Fibroblast of villous mesenchyme (primary cell): ENCODE data around the gene PEAK1. TPM values are rescaled to one million over a fixed set of nuclear protein-coding genes. Genes with fewer than 3 reads are reported as not detected.

Experiments
- DNase-seq: peaks from one replicate; pipeline ENCODE4 v3.0.0-alpha.2; 2010; ENCODE audit warnings: low read depth
- H3K4me3 ChIP-seq: 2 replicates; pipeline ENCODE4 v1.5.1; 2011; ENCODE audit warnings: low read depth, mild to moderate bottlenecking, low read length
- total RNA-seq: library from RNA; depleted of rRNA; stranded (reverse); fragments of >200 nt; gene quantifications from 2 replicates; pipeline ENCODE4 v1.2.3, GENCODE V29; 2012
- TF ChIP-seq, protein P1 (sequence below): IDR thresholded peaks from 2 replicates; pipeline ENCODE4 v1.5.1; 2012; ENCODE audit warnings: low read depth, mild to moderate bottlenecking, low read length; ENCODE audit not compliant: insufficient read depth

PEAK1 gene
- total RNA-seq, 1 donor, result 77.3 TPM

DNA sequence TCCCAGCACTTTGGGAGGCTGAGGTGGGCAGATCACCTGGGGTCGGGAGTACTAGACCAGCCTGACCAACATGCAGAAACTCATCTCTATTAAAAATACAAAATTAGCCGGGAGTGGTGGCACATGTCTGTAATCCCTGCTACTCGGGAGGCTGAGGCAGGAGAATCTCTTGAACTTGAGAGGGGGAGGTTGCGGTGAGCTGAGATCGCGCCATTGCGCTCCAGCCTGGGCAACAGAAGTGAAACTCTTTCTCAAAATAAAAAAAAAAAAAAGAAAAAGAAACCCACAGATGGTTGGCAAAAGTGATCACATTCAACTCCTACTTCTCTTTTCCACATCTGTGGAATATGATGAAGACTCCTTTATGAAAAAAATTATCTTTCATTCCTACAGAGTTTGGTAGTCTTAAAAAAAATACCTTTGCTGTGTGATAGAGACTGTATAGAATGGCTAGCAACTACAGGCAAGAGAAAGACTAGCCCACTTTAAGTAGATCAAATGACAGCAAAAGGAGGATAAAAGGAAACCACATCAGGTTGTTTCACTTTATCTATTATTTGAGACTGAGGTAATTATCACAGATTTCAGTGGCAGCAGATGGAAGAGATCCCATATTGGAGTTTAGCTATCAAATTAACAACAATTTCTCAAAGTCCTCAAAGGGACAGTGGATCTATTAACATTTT, 176.0 kb downstream of the PEAK1 start:
- no peak overlapping the region for H3K4me3 ChIP-seq
- no peak for DNase-seq
- TF ChIP-seq, protein P1, sequence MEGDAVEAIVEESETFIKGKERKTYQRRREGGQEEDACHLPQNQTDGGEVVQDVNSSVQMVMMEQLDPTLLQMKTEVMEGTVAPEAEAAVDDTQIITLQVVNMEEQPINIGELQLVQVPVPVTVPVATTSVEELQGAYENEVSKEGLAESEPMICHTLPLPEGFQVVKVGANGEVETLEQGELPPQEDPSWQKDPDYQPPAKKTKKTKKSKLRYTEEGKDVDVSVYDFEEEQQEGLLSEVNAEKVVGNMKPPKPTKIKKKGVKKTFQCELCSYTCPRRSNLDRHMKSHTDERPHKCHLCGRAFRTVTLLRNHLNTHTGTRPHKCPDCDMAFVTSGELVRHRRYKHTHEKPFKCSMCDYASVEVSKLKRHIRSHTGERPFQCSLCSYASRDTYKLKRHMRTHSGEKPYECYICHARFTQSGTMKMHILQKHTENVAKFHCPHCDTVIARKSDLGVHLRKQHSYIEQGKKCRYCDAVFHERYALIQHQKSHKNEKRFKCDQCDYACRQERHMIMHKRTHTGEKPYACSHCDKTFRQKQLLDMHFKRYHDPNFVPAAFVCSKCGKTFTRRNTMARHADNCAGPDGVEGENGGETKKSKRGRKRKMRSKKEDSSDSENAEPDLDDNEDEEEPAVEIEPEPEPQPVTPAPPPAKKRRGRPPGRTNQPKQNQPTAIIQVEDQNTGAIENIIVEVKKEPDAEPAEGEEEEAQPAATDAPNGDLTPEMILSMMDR, result no peak

DNA sequence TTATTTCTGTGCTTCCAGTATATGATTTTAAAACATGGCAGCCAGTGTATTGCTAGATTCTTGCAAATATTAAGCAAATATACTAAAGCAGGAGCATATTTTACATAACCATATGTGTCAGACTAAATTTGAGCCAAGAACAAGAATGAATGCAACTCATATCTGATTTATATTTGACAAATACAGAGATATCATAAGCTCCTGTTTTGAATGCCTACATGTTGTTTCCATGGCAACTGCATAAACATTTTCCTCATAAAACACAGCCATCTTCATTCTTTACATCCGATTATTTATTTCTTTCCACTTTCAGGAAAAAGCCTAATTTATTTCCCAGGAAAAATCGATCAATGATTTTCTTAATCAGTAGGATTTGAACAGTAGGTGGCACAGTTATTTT, 176.8 kb downstream of the PEAK1 start:
- DNase-seq, result peak; percentile 40
- no peak overlapping the region for H3K4me3 ChIP-seq

DNA sequence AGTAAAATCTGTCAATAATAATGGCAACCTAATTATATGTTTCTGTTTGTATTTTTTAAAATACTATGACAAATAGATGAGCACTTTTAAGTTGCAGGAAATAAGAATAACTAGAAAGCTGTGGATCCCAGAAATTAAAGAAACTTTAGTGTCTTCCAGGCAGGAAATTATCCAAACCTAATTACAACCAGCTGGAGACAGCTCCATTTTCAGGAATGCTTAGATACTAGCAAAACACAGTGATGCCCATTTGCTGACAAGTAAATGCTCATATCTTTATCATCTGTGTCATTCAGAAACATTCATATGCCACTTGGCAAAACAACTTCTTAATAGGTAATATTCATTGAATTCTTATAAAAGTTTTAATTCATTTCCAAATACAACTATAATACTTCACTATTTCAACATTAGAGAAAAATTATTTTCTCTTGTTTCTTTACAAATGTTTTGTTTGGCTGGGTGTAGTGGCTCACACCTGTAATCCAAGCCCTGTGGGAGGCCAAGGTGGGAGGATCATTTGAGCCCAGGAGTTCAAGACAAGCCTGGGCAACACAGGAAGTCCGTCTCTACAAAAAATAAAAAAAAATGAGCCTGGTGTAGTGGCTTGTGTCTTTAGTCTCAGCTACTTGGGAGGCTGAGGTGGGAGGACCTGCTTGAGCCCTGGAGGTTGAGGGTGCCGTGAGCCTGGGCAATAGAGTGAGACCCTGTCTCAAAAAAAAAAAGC, 179.9 kb downstream of the PEAK1 start:
- H3K4me3 ChIP-seq, result no peak overlapping the region
- DNase-seq, result no peak
- TF ChIP-seq, protein P1, result no peak

More for the DNA sequence above, 176.8 kb downstream of the PEAK1 start:
- TF ChIP-seq, protein P1, result no peak

DNA sequence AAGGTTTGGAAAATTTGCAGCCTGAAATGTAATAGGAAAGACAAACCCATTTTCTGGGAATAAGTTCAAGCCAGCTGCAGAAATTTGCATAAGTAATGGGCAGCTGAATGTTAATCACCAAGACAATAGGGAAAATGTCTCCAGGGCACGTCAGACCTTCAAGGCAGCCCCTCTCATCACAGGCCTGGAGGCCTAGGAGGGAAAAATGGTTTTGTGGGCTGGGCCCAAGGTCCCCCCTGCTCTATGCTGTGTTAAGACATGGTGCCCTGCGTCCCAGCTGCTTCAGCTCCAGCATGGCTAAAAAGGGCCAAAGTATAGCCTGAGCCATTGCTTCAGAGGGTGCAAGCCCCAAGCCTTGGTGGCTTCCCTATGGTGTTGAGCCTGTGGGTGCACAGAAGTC, 184.3 kb downstream of the PEAK1 start:
- no peak overlapping the region for H3K4me3 ChIP-seq
- DNase-seq, result no peak
- TF ChIP-seq, protein P1, result no peak

DNA sequence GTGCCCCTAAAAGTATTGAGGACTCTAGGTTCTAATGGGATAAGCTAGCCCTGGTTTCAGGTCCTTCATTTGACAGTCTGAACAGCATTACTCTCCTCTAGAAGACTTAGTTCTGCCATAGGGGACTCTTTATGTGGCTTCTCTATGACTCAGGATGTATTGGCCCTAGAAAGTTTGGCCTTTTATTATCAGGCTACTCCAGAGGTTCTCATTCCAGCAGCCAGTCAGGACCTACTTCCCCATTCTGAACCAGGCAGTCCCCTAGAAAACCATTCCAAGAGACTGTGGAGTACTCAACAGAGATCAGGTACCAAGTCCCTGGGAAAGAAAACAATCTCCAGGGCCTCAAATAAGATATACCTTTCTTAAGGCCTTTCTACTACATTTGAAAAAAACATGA, 191.1 kb downstream of the PEAK1 start:
- no peak for DNase-seq
- no peak overlapping the region for H3K4me3 ChIP-seq
- TF ChIP-seq, protein P1, result no peak

DNA sequence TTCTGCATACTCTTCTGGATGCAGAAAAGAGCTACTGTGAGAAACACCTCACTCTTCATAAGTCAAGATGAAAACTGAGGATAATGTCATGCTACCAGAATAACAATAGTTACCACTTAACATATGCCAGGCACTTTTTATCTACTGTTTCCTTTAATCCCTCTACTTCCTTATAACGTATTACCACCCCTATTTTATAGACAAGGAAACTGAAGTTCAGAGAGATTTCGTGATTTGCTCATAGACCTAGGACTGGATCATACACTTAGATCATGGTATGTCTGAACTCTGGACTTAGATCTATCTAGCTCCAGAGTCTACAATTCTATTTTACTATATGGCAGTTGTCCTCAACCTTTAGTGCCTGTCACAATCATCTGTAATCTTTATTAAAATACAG, 193.3 kb downstream of the PEAK1 start:
- TF ChIP-seq, protein P1, result no peak
- DNase-seq, result no peak
- no peak overlapping the region for H3K4me3 ChIP-seq
